GM06990 (cell line): Measurements from ENCODE around the gene ZNF618.

Source experiments
- DNase-seq: peaks from one replicate; pipeline ENCODE4 v3.0.0-alpha.2; 2011; ENCODE audit not compliant: insufficient read length; ENCODE audit errors: extremely low read depth
- H3K27me3 ChIP-seq: replicated peaks from 2 replicates; pipeline ENCODE4 v1.6.0; 2011; ENCODE audit warnings: low read length; ENCODE audit not compliant: control insufficient read depth, insufficient read depth
- H3K36me3 ChIP-seq: 2 replicates; pipeline ENCODE4 v1.5.1; 2011; ENCODE audit warnings: low read length; ENCODE audit not compliant: control insufficient read depth, insufficient read depth
- H3K4me3 ChIP-seq: replicated peaks from 2 replicates; pipeline ENCODE4 v1.5.1; 2011; ENCODE audit warnings: low read depth, mild to moderate bottlenecking, control low read depth, low read length
- CTCF ChIP-seq: IDR thresholded peaks from 2 replicates; pipeline ENCODE4 v1.5.1; 2011; ENCODE audit warnings: low read length, control low read depth, mild to moderate bottlenecking, inconsistent platforms; ENCODE audit not compliant: insufficient read depth, poor library complexity, severe bottlenecking

Gene ZNF618

GRCh38 chr9:113895526-113895925 is 19.4 kb downstream of the ZNF618 start:
- DNase-seq: no peak
- TF ChIP-seq CTCF: no peak
- H3K27me3 ChIP-seq: no peaks in the 10 kb centered on the region; the same call in 1 of the 2 replicates
- H3K4me3 ChIP-seq: no peak overlapping the region
- no peaks in the 10 kb centered on the region for H3K36me3 ChIP-seq

- H3K4me3 ChIP-seq: no peak overlapping the region
- no peaks in the 10 kb centered on the region; the same call in 1 of the 2 replicates for H3K27me3 ChIP-seq
- H3K36me3 ChIP-seq: no peaks in the 10 kb centered on the region
- no peak for TF ChIP-seq CTCF
- DNase-seq: no peak
Measured at GRCh38 chr9:113896713-113897112, 20.6 kb downstream of the ZNF618 start.

- Histone ChIP-seq H3K4me3 (no peak overlapping the region), H3K36me3 (no peaks in the 10 kb centered on the region), H3K27me3 (peaks cover 1% of the 10 kb centered on the region)
- DNase-seq: no peak
- TF ChIP-seq CTCF: no peak
Measured at GRCh38 chr9:113898151-113898550, 22.0 kb downstream of the ZNF618 start.

- no peak for DNase-seq
- TF ChIP-seq CTCF: no peak
Measured at GRCh38 chr9:113898596-113898995, 22.5 kb downstream of the ZNF618 start.

GRCh38 chr9:113899205-113899604 is 23.1 kb downstream of the ZNF618 start:
- Histone ChIP-seq H3K27me3 (peaks cover 1% of the 10 kb centered on the region), H3K36me3 (no peaks in the 10 kb centered on the region), H3K4me3 (no peak overlapping the region)
- DNase-seq: no peak
- TF ChIP-seq CTCF: no peak

More at GRCh38 chr9:113898596-113898995, 22.5 kb downstream of the ZNF618 start:
- H3K4me3 ChIP-seq: no peak overlapping the region
- H3K27me3 ChIP-seq: peaks cover 1% of the 10 kb centered on the region
- no peaks in the 10 kb centered on the region for H3K36me3 ChIP-seq

GRCh38 chr9:113901221-113901688 is 25.1 kb downstream of the ZNF618 start:
- H3K36me3 ChIP-seq: no peaks in the 10 kb centered on the region
- DNase-seq: no peak
- no peak for TF ChIP-seq CTCF
- no peak overlapping the region for H3K4me3 ChIP-seq
- H3K27me3 ChIP-seq: peaks cover 1% of the 10 kb centered on the region
